ENCODE data around the gene YBX2.

- TF ChIP-seq CTCF (IDR thresholded peaks at IDR 0.05; ENCODE audit: low read depth, low read length): no peak
- TF ChIP-seq POLR2A (IDR thresholded peaks at IDR 0.05; ENCODE audit: extremely low read depth, insufficient read length): no peak
- no peak for TF ChIP-seq MAX (IDR thresholded peaks at IDR 0.05; ENCODE audit: low read depth, low read length)
- TF ChIP-seq MYC (IDR thresholded peaks at IDR 0.05; ENCODE audit: low read depth, low read length): no peak
Measured at GRCh38 chr17:7262192-7262934, 32.1 kb downstream of the YBX2 start, which contains the start of gene CLDN7.
